Measurements from ENCODE around the gene SERPINA5.

The SERPINA5 gene

GRCh38 chr14:94550041-94550440, 31.2 kb upstream of the SERPINA5 start:
- DNase-seq: no peak

GRCh38 chr14:94555991-94556390, 25.2 kb upstream of the SERPINA5 start:
- DNase-seq: no peak

GRCh38 chr14:94557327-94557726, 23.9 kb upstream of the SERPINA5 start:
- no peak for DNase-seq

- no peak for DNase-seq
Measured at GRCh38 chr14:94558842-94559241, 22.4 kb upstream of the SERPINA5 start.

- no peak for DNase-seq
Measured at GRCh38 chr14:94559638-94560290, 21.5 kb upstream of the SERPINA5 start.

GRCh38 chr14:94560291-94560665, 20.9 kb upstream of the SERPINA5 start:
- no peak for DNase-seq

GRCh38 chr14:94560751-94561655, 20.2 kb upstream of the SERPINA5 start, which contains the start of gene SERPINA4:
SERPINA4 (plus strand) TSS chr14:94561442; CDS start chr14:94563483, 2,041 bp downstream.
- no peak for DNase-seq

- DNase-seq: no peak
Measured at GRCh38 chr14:94561656-94562010, 19.6 kb upstream of the SERPINA5 start.

- no peak for DNase-seq
Measured at GRCh38 chr14:94562022-94562421, 19.2 kb upstream of the SERPINA5 start.

- no peak for DNase-seq
Measured at GRCh38 chr14:94562941-94563883, 18.0 kb upstream of the SERPINA5 start.

GRCh38 chr14:94564381-94564780, 16.8 kb upstream of the SERPINA5 start:
- DNase-seq: no peak

GRCh38 chr14:94568186-94568585, 13.0 kb upstream of the SERPINA5 start:
- no peak for DNase-seq

- DNase-seq: no peak
Measured at GRCh38 chr14:94569381-94570001, 11.7 kb upstream of the SERPINA5 start.

GRCh38 chr14:94570002-94570400, 11.2 kb upstream of the SERPINA5 start:
- no peak for DNase-seq

GRCh38 chr14:94570440-94570839, 10.8 kb upstream of the SERPINA5 start:
- DNase-seq: no peak

- DNase-seq: no peak
Measured at GRCh38 chr14:94571395-94571794, 9.8 kb upstream of the SERPINA5 start.

- no peak for DNase-seq
Measured at GRCh38 chr14:94571950-94572349, 9.3 kb upstream of the SERPINA5 start.

GRCh38 chr14:94572637-94573303, 8.5 kb upstream of the SERPINA5 start:
- DNase-seq: no peak

- DNase-seq: no peak
Measured at GRCh38 chr14:94573475-94574277, 7.5 kb upstream of the SERPINA5 start.

- DNase-seq: no peak
Measured at GRCh38 chr14:94574336-94574735, 6.9 kb upstream of the SERPINA5 start.

Measured in CD4-positive, alpha-beta T cell treated with Interleukin-15 for 1 hour (primary cell).